Fibroblast of upper back skin (primary cell): Measurements from ENCODE around the gene ASGR2.
A peak's percentile ranks its signal among the peaks of the same experiment; 100 is the strongest.
"Not testable (repeated sequence)": the region's sequence is repeated elsewhere in the genome, so short reads cannot be mapped to it uniquely, and the experiment has no call there.

Experiments
- DNase-seq: peaks from one replicate; pipeline ENCODE4 v3.0.0-alpha.2; 2013

The ASGR2 gene, protein sequence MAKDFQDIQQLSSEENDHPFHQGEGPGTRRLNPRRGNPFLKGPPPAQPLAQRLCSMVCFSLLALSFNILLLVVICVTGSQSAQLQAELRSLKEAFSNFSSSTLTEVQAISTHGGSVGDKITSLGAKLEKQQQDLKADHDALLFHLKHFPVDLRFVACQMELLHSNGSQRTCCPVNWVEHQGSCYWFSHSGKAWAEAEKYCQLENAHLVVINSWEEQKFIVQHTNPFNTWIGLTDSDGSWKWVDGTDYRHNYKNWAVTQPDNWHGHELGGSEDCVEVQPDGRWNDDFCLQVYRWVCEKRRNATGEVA

DNA sequence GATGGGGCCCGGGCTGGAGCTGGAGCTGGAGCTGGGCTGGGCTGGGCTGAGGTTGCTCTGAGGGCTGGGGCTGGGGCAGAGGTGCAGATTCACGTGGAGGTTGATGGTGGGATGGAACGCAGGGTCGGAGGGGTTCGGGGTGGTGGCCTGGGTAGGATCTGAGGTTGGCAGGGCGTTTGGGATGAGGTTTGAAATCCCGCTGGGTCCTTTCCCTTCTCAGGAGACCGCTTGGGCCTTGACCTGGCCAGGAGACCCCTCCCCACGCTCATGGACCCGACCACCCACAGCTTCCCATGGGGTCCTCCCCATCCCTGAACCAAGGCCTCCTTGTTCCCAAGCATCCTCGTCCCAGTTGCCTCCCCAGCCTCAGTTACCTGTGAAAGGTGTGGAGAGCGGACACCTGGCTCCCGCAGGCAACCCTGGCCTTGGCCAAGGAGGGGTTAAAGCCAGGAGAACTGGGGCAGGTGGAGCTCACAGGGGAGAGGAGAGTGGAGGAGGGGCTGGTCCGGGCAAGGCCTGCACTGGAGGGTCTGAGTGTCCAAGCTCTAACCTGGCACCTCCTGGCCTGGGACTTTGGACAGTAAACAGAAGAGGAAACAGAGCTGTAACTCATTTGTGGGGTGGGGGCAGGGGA is at the start of gene ASGR2:
ASGR2 (minus strand) TSS at position 582 of the 634 bp plus-strand sequence. CDS start 582 bp downstream, outside the sequence.
- no peak for DNase-seq

DNA sequence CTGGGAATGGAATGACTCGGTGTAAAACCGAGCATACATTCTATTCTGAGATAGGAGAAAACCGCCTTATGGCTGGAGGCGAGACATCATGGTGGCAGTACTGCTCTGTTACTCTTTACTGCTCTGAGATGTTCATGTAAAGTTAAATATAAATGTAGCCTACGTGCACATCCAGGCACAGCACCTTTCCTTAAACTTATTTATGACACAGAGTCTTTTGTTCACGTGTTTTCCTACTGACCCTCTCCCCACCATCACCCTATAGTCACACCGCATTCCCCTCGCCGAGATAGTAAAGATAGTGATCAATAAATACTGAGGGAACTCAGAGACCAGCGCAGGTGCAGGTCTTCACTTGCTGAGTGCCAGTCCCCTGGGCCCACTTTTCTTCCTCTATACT is 44.9 kb upstream of the ASGR2 start:
- not testable (repeated sequence) for DNase-seq

DNA sequence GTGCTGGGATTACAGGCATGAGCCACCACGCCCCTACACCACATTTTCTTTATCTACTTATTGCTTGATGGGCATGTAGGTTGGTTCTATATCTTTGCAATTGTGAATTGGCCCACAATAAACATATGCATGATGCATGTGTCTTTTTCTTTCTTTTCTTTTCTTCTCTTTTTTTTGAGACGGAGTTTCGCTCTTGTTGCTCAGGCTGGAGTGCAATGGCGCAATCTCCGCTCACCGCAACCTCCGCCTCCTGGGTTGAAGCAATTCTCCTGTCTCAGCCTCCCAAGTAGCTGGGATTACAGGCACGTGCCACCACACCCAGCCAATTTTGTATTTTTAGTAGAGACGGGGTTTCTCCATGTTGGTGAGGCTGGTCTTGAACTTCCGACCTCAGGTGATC is 43.8 kb upstream of the ASGR2 start:
- DNase-seq: not testable (repeated sequence)

DNA sequence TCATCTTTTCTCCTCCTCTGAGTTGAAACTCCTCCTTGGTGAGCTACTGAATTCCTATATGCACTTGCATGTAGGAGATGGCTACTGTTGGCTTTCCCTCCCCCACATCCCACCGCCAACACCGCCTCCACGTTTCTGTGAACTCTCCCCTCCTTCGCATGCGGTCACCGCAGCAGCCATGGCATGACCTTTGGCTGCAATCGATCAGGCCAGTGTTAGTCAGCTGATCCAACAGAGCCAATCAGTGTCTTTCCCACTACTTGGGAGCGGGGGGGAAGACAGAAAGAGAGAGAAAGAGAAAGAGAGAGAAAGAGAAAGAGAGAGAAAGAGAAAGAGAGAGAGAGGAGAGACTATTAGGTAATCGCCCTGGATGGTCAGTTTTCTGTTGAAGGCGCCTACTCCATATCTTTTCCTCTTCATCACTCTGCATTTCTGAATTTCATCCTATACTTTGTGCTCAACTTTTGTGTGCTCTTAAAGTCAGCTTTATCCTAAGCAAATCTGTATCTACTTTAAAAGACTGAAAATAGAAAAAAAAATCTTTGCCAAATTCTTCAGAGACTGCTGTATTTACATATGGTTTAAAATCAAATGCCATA is 41.8 kb upstream of the ASGR2 start:
- no peak for DNase-seq

DNA sequence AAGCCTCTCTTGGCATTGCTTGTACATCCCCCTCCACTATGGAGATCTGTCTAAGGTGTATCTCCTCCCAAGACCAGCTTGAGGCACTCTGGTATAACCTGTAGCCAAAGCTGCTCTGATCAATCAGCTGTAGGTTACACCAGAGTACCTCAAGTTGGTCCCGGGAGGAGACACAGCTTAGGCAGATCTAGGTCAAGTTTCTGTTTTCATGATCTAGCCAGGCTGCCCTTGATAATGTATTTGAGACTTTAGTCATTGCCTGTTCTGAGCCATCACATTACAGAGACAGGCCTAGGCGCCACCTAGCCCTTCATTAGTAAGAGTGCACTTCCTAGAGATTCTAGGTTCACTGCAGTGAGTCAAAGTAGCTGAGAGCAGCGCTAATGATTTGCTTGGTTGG is 33.1 kb upstream of the ASGR2 start:
- DNase-seq: no peak

DNA sequence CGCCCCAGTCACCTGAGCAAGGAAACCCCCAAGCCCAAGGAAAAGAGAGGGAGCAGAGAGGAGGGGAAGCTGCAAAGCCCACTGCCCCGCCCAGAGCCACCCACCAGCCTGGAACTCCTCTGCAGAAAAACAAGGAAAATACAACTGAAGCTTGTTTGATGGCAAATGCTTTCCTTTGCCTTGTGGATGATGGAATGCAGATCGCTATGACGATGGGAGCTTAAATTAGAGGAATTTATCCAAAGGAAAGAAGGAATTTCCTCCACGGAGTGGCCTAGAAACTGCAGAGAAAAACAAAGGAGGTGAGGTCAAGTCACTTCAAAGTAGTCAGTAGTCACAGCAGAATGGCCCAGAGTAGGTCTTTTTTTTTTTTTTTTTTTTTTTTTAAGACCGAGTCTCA is 31.5 kb upstream of the ASGR2 start:
- peak; percentile 23 for DNase-seq

GRCh38 chr17:7144213-7144612 is 29.6 kb upstream of the ASGR2 start:
- no peak for DNase-seq

DNA sequence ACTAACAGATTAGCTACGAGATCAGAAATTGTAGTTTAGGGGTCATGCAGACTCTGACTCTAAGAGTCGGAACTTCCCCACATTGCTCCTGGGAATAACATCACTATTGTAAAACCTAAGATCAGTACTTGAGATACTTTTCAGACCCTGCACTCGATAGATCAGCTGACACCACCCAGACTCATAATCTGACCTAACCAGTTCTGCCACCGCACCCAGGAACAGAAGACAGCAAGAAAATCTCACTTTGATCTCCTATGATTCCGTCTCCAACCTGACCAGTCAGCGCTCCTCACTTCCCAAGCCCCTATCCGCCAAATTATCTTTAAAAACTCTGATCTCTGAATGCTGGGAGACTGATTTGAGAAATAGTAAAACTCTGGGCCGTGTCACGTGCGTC is 27.2 kb upstream of the ASGR2 start:
- DNase-seq: no peak

DNA sequence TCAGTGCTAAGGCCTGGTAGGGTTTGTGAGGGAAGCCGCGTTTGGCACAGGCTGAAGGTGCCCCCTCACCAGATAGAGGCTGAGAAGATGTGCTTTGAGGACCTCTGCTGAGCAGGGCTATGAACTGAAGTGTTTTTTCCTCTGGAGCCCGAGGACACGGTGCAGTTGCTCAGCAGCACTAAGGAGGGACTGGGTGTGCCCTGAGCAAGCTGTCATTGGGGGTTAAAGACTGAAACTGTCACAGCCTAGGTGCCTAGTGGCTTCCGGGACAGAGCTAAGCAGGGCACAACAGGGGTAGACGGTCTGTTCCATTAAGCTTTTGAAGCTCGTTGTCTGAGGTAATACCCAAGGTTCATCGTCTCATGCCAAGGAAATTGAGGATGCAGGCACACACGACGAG is 24.8 kb upstream of the ASGR2 start:
- DNase-seq: no peak

DNA sequence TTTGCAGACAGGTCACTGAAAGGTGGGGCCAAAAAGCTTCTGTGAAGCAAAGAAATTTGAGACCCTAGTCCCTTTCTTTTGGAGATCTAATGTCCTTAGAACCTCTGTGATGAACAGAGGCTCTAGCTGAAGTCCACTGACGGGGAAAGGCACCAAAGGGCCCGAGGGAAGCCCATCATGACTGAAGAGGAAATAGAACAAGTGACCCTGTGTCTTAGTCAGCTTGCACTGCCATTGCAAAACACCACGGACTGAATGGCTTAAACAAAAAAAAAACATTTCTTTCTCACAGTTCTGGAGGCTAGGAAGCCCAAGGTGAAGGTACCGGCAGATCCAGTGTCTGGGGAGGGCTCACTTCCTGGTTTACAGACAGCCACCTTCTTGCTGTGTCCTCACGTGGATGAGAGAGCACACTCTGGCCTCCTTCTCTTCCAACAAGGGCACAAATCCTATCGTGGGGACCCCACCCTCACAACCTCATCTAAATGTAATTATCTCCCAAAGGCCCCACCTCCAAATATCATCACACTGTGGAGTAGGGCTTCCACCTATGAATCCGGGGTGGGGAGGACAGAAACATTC is 24.3 kb upstream of the ASGR2 start:
- DNase-seq: no peak

DNA sequence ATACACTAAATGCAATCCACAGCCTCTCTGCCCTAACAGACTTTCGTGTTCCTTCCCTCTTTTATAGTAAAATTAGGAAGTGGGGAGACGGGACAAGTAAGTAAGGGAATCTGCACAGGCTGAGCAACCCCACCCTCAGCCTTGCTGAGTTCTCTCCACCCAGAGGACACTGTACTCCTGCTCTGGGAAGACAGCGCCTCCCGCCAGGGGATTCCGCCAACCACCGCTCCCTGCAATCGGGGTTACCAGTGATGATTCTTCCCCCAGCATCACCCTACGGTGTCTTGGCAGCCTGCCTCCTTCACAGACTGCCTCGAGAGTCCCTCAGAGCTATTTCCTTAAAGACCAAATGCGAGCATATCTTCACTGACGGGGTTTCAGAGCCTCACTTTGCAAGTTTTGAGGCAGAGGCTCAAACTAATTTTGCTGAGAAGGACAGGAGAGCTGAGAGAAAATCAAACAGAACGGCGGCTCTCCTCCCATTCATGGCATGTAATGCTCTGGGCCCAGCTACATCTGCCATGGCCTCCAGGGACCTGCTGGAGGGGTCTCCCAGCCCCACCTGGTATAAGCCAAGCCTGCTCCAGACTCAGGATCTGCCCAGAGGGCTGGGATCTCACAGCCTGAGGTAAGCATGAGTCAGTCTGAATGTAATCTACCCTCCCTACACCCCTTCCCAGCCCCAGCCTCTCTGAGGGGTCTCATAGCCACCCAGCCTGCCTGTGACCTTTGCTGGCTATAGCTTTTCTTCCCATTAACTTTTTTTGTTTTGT is 22.7 kb upstream of the ASGR2 start:
- no peak for DNase-seq

DNA sequence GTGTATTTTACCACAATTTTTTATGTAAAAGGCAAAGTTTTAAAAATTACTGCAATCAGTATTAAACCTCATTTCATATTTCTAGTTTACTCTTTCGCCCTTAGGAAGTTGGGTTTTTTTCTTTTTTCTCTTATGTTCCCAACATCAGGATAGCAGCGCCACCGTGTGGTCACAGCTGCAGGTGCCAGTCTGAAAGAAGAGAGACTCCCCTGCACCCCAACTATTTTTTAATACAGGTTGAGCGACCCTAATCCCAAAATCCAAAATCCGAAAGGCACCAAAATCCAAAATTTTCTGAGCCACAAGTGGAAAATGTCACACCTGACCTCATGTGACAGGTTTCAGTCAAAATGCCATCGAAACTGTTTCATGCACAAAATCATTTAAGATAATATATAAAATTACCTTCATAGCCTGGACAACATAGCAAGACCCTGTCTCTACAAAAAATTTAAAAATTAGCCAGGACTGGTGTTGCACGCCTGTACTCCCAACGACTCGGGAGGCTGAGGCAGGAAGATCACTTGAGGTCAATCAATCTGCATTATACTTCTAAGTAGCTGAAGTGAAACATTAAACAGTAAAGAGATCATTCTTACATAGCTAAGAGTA is 21.8 kb upstream of the ASGR2 start:
- DNase-seq: peak; percentile 56

GRCh38 chr17:7133916-7134315 is 19.3 kb upstream of the ASGR2 start:
- no peak for DNase-seq

DNA sequence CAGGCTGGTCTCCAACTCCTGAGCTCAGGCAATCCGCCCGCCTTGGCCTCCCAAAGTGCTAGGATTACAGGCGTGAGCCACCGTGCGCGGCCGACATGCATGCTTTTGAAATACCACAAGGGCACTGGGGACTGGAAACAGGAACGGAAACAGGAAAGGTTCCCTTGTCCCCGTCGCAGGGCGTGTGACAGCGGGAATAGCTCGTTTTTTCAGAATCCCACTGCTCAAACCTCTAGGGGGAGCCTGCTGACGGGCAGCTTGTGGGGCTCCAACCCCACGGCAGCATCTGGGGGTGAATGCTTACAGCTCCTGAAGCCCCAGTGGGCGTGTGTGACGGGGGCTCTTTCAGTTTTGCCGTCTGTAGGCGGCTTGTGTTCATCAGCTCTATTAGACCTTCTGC is 18.8 kb upstream of the ASGR2 start:
- DNase-seq: no peak

DNA sequence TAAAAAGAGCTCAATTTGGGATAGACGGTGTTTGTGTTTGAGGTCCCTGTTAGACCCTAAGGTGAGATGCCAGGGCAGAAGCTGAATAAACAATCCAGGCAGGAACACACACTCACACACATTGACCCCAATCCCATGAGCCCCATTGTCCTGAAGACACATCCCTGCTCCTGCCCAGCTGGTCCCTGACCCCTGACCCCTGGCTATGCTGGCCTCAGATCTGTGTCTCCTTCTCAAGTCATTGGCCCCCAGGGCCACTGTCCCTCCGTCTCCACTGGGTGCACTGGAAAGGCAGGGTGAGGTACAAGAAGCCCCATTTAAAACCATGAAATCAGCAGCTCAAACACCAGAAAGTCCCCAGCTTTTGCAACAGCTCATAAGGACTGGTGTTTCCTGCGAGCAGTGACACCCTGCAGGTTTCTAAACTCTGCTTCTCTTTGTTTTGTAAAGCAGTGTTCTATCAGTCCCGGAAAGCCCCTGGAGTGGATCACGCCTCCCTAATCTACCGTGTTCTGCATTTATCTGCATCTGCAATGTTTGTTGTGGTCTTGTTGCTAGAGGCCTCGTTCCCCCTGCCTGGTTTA is 18.0 kb upstream of the ASGR2 start:
- no peak for DNase-seq

- no peak for DNase-seq
These were observed 16.8 kb upstream of the ASGR2 start for GRCh38 chr17:7131423-7131791.

DNA sequence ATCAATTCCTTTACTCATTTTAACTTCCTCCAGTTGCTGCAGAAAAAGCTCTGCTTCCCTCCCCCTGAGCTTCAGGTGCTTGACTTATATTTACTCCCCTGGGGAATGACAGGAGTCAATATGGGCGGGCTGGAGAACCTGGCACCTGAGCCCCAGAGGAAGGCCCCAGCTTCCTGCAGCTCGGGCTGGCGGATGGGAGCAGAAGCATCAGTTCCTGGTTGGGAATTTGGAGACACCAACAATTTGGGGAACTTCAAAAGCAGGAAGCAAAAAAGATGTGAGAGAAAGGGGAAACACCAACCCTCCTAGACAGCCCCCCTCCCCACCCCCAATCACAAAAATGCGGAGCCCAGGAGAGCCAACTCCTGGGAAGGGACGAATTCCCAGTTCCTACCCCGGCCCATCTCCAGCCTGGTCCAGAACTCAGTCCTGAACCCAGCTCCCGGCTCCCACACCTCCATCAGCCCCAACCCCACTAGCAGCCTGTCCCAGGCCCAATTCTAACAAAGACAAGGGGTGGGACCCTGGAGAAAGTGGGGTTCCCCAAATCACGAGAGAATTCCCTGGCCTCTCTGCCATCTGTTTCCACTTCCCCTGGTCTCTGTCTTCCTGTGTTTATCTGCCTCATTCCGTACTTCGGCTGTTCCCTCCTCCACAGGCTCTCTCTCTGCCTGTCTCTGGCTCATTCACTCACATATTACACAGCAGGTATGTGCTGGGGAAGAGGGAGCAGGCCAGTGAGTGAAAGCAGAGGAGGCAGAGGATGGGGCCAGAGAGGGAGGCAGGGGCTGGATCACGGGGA is 16.2 kb upstream of the ASGR2 start:
- DNase-seq: no peak

DNA sequence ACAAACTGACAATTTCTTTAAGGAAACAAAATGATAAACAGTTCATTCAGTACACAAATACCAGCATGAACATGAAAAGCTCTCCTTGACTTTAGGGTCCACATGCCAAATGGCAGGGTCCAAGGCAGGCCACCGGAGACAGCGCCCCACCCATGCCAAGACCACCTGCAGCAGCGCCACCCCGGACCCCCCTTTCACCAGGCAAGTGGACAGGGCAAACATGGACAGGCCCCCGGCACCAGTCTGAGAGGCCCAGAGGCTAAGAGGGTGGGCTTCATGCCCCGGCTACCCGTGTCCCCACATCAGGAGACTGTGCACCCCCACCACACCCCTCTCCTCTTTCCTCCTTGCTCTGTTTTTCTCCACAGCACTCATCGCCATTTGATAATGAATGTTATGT is 14.7 kb upstream of the ASGR2 start:
- no peak for DNase-seq

DNA sequence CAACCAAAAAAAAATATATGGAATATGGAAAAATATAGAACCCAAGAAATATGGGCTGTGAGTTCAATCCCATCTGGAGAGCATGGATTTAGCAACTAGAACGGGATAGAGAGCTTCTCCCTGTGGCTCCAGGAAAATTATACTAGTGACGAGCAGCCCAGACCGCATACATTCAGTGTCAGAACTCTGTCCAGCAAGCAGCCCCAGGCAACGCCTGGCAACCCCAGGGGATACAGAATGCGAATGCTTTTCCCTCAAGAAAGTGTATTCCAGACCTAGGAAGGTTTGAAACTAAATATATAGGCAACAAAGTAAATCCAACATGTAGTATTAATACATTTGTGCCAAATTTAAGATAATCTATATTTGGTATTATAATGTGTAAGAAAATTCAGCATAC is 13.5 kb upstream of the ASGR2 start:
- no peak for DNase-seq

DNA sequence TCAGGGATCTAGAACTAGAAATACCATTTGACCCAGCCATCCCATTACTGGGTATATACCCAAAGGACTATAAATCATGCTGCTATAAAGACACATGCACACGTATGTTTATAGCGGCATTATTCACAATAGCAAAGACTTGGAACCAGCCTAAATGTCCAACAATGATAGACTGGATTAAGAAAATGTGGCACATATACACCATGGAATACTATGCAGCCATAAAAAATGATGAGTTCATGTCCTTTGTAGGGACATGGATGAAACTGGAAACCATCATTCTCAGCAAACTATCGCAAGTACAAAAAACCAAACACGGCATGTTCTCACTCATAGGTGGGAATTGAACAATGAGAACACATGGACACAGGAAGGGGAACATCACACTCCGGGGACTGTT is 12.9 kb upstream of the ASGR2 start:
- not testable (repeated sequence) for DNase-seq

GRCh38 chr17:7126386-7126785 is 11.8 kb upstream of the ASGR2 start:
- DNase-seq: not testable (repeated sequence)

DNA sequence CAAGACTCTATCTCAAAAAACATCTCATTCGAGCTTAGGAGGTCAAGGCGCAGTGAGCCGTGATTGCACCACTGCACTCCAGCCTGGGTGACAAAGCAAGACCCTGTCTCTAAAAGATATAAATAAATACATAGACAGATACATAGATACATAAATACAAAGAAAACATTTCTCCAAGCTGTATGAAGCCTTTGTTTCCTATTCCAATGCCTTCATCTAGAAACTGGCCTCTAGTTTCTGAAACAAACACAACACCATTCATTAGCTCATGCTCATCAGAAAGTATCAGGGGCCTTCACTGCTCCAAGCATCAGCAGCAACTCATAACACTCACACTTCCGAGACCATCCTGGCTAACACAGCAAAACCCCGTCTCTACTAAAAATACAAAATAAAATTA is 10.3 kb upstream of the ASGR2 start:
- DNase-seq: no peak
